Small intestine (tissue), 7 donors: Measurements from ENCODE around the gene USP50. TPM values are rescaled to one million over a fixed set of nuclear protein-coding genes. Genes with fewer than 3 reads are reported as not detected.

Experiments
- DNase-seq, 2 donors: peaks; one replicate each; pipeline versions ENCODE4 v3.0.0 to v3.0.0-alpha.2; 2013
- FAIRE-seq: peaks from 2 replicates; lab custom pipeline; 2012; peaks lifted over from hg19 to GRCh38; lab: Jason Lieb, UNC
- H3K27ac ChIP-seq, 3 donors: one replicate each; pipeline ENCODE4 v1.5.1; 2013; ENCODE audit warnings: low read length in 2 of 3, mild to moderate bottlenecking in 2 of 3, control low read depth in 1 of 3, inconsistent platforms in 1 of 3, low read depth in 1 of 3, moderate library complexity in 1 of 3
- H3K27me3 ChIP-seq, 3 donors: one replicate each; pipeline ENCODE4 v1.6.1; 2013; ENCODE audit warnings: low read length in 3 of 3, inconsistent platforms in 1 of 3; ENCODE audit not compliant: control insufficient read depth in 3 of 3, insufficient read depth in 3 of 3
- H3K36me3 ChIP-seq, 3 donors: one replicate each; pipeline ENCODE4 v1.6.1; 2013; ENCODE audit warnings: low read length in 3 of 3, inconsistent platforms in 1 of 3, low read depth in 1 of 3, mild to moderate bottlenecking in 1 of 3, moderate library complexity in 1 of 3; ENCODE audit not compliant: control insufficient read depth in 3 of 3, insufficient read depth in 2 of 3
- H3K4me1 ChIP-seq, 3 donors: one replicate each; pipeline ENCODE4 v1.6.1; 2013; ENCODE audit warnings: low read length in 2 of 3, inconsistent platforms in 1 of 3, low read depth in 1 of 3, mild to moderate bottlenecking in 1 of 3, moderate library complexity in 1 of 3; ENCODE audit not compliant: control insufficient read depth in 3 of 3, insufficient read depth in 2 of 3
- H3K4me3 ChIP-seq, 3 donors: one replicate each; pipeline ENCODE4 v1.5.1; 2013; ENCODE audit warnings: low read length in 3 of 3, control low read depth in 1 of 3, inconsistent platforms in 1 of 3, low read depth in 1 of 3, mild to moderate bottlenecking in 1 of 3, moderate library complexity in 1 of 3
- H3K9me3 ChIP-seq, 2 donors: one replicate each; pipeline ENCODE4 v1.6.1; 2013; ENCODE audit warnings: low read depth in 1 of 2, low read length in 1 of 2; ENCODE audit not compliant: control insufficient read depth in 2 of 2, insufficient read depth in 1 of 2
- WGBS, 3 donors: extraction: QIAGEN DNeasy Blood & Tissue Kit; methylation state at CpG; one replicate each; pipeline ENCODE4 v1.1.7; 2013; 5-methylcytosine and 5-hydroxymethylcytosine counted together
- polyA plus RNA-seq, 4 donors: library from polyadenylated mRNA; stranded (reverse) in 3 of 4; unstranded in 1 of 4; fragments of 200-250 nt in 3 of 4; fragments of 120-200 nt in 1 of 4; gene quantifications; one replicate each; pipeline versions ENCODE4 v1.2.1 to v1.2.3, GENCODE V29; 2013
- donor health status: healthy with polysubstance abuse.
- donor health status: control.
- donor health status: control.
- donor health status: Bipolar disorder and iron deficiency.
- donor health status: healthy.

USP50 gene
- polyA plus RNA-seq, 4 donors, result not detected

- H3K36me3 ChIP-seq, result peaks cover 5 to 42% (median 13%) of the 10 kb centered on the region in 3 donors
- WGBS, 3 donors, result 63 to 81% (median 71%) methylated on average over 2 of the region's 2 CpGs
- H3K27ac ChIP-seq, result no peak overlapping the region
- no peak for FAIRE-seq
- no peak for DNase-seq
- no peak overlapping the region for H3K4me3 ChIP-seq
- H3K9me3 ChIP-seq, result no peaks in the 10 kb centered on the region
- H3K27me3 ChIP-seq, result no peaks in the 10 kb centered on the region
- H3K4me1 ChIP-seq, result no peaks in the 10 kb centered on the region
Observed at GRCh38 chr15:50463423-50464358, 82.8 kb downstream of the USP50 start.

DNA sequence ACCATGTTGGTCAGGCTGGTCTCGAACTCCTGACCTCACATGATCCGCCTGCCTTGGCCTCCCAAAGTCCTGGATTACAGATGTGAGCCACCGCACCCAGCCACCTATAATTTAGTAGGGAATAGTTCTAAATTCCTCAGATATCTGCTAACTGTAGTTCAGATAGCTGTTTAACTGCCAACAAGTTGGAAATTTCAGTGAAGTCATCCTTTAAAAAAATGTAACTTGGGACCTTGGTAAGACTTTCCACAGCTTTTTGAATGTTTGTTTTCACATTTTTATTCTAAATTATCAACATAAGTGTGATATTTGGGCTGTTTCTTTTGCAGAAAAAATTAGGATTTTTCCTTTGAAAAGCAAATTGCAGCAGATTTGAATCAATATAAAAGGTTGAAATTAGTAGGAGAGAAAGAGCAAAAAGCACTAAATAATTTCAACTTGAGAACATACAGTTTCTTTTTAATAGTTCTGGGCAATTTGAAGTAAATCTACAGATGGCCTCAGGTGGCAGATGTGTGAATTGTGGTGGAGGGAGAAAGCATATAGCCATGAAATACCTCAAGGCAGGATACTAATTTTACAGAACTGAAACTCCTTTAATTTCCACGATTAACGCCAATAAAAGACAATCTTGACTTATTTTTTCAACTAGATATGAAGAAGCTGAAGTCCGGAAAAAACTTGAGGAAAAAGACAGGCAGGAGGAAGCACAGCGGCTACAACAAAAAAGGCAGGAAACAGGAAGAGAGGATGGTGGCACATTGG, 87.9 kb downstream of the USP50 start:
- Histone ChIP-seq H3K9me3 (no peaks in the 10 kb centered on the region), H3K27ac (no peak overlapping the region), H3K36me3 (peaks cover 9 to 55% (median 16%) of the 10 kb centered on the region in 3 donors), H3K27me3 (no peaks in the 10 kb centered on the region), H3K4me3 (no peak overlapping the region), H3K4me1 (no peaks in the 10 kb centered on the region)
- DNase-seq, result no peak
- no peak for FAIRE-seq
- 92 to 96% (median 94%) methylated on average over 7 of the region's 7 CpGs for WGBS, 3 donors

DNA sequence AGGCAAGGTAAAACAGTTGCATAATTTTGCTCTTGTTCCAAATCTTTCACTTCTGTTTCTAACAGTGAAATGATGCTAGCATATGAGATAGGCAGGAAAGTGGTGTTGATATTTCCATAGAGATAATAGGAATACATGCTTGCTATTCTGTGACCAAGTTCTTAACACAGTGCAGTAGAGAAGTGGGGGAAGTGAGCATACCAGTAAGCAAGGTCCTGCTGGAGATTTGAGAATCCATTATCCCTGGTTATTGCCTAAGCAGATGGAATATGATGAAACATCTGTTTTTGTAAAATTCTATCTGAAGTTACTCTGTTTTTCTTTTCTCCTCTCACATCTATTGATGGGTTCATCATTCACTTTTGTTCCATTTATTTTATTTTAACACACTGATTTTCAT, 93.5 kb downstream of the USP50 start:
- no peak overlapping the region for H3K4me3 ChIP-seq
- FAIRE-seq, result no peak
- no peaks in the 10 kb centered on the region for H3K9me3 ChIP-seq
- no peaks in the 10 kb centered on the region for H3K27me3 ChIP-seq
- no peak for DNase-seq
- H3K36me3 ChIP-seq, result peaks cover 6 to 48% (median 10%) of the 10 kb centered on the region in 3 donors
- H3K4me1 ChIP-seq, result no peaks in the 10 kb centered on the region
- no peak overlapping the region for H3K27ac ChIP-seq

Other genes starting within 250 kb of the USP50 start
- 10 to 100 TPM in 1 of 4 donors, 1 to 10 TPM in 3; 4.3 to 17.6 (median 6.6) TPM for gene GABPB1, start 191.5 kb downstream of the USP50 start, polyA plus RNA-seq
- 10 to 100 TPM; 27.4 to 57.8 (median 39.1) TPM for gene USP8, start 122.3 kb downstream of the USP50 start, polyA plus RNA-seq
- 10 to 100 TPM in 2 of 4 donors, 1 to 10 TPM in 2; 5.7 to 36.2 (median 9.5) TPM for gene TRPM7, start 140.1 kb upstream of the USP50 start, polyA plus RNA-seq
- gene SPPL2A, start 219.0 kb upstream of the USP50 start, polyA plus RNA-seq, result 10 to 100 TPM; 43.2 to 62.3 (median 52.6) TPM